Gastroesophageal sphincter (tissue), 4 donors: ENCODE data around the gene NUP93. TPM values are rescaled to one million over a fixed set of nuclear protein-coding genes. Genes with fewer than 3 reads are reported as not detected.
A peak's percentile ranks its signal among the peaks of the same experiment; 100 is the strongest.

Source experiments
- ATAC-seq: fragments of 150-250 bp; one replicate; pipeline ENCODE4 v1.9.1; 2016; ENCODE audit warnings: mild to moderate bottlenecking, moderate library complexity
- H3K27ac ChIP-seq, 4 donors: fragments of 200-600 bp; sonication (generic) in 3 of 4; 1 replicate in 3 of 4; 2 replicates in 1 of 4; pipeline ENCODE4 v1.5.1; 2016 to 2019
- H3K27me3 ChIP-seq: fragments of 200-600 bp; sonication (generic); one replicate; pipeline ENCODE4 v1.5.1; 2019
- H3K36me3 ChIP-seq, 2 donors: fragments of 200-600 bp; sonication (generic); one replicate each; pipeline ENCODE4 v1.5.1; 2019; ENCODE audit warnings: control low read depth in 1 of 2
- H3K4me1 ChIP-seq, 3 donors: fragments of 200-600 bp; sonication (generic); 1 replicate in 2 of 3; 2 replicates in 1 of 3; pipeline ENCODE4 v1.5.1; 2016 to 2019; ENCODE audit warnings: control low read depth in 2 of 3
- H3K4me3 ChIP-seq, 2 donors: fragments of 200-600 bp; sonication (generic); one replicate each; pipeline ENCODE4 v1.5.1; 2019; ENCODE audit warnings: mild to moderate bottlenecking in 1 of 2, moderate library complexity in 1 of 2
- H3K9me3 ChIP-seq, 3 donors: fragments of 200-600 bp; sonication (generic); one replicate each; pipeline ENCODE4 v1.5.1; 2017 to 2019; ENCODE audit warnings: control low read depth in 2 of 3
- EP300 ChIP-seq: sonication (generic); formaldehyde crosslinking; IDR thresholded peaks from one replicate; pipeline ENCODE4 v1.6.1; 2017; ENCODE audit warnings: antibody characterized with exemption, mild to moderate bottlenecking
- POLR2A ChIP-seq, 2 donors: fragments of 450-650 bp; IDR thresholded peaks; one replicate each; pipeline ENCODE4 v1.6.1; 2017; ENCODE audit warnings: antibody characterized with exemption in 2 of 2, mild to moderate bottlenecking in 2 of 2, moderate library complexity in 1 of 2
- POLR2AphosphoS5 ChIP-seq: sonication (generic); formaldehyde crosslinking; IDR thresholded peaks from one replicate; pipeline ENCODE4 v1.6.1; 2017; ENCODE audit warnings: antibody characterized with exemption
- WGBS, 2 donors: methylation state at CpG; one replicate each; pipeline ENCODE4 v1.1.5; 2018; ENCODE audit warnings: low coverage in 1 of 2; 5-methylcytosine and 5-hydroxymethylcytosine counted together
- total RNA-seq, 4 donors: library from RNA; depleted of rRNA; stranded (reverse); fragments of >200 nt; gene quantifications; one replicate each; pipeline ENCODE4 v1.1.0, GENCODE V29; 2016
- TF ChIP-seq, protein P1 (sequence below), 4 experiments: fragments of 200-600 bp in 2 of 4; fragments of 450-650 bp in 2 of 4; sonication (generic) in 1 of 4; IDR thresholded peaks; one replicate each; pipeline ENCODE4 v1.5.1; 2017 to 2019; ENCODE audit warnings: antibody characterized with exemption in 4 of 4, mild to moderate bottlenecking in 2 of 4, moderate library complexity in 2 of 4

The NUP93 gene
- total RNA-seq, 4 donors from 2014 or later = 37.6 to 39.3 (median 38.9) TPM

- ATAC-seq = peak; percentile 57
- 34 to 57% methylated on average over 3 to 5 of the region's 5 CpGs for WGBS, 2 donors
These were observed 12.4 kb downstream of the NUP93 start for GRCh38 chr16:56742030-56742984.

DNA sequence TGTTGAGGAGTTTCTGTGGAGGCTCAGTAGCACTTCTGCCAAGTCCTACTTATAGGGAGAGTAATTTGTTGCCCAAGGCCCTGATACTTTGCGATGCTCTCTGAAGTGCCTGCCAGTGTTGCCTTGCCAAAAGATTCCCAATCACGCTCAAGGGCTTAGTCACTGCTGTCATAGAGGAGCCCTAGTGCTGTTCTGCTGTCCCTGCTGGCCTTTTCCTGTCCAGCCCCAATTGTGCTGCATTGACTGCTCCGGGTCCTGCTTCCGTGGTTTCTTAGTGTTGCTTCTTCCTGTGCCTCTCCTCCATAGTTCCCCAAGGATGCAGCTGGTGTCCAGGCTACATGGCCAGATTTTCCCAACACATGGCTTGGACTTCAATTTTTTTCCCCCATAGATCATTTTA lies 13.9 kb downstream of the NUP93 start:
- Histone ChIP-seq H3K4me3 (no peak overlapping the region), H3K27ac (peak overlapping the region in 1 of 4 donors; percentile 4), H3K27me3 (no peaks in the 10 kb centered on the region), H3K9me3 (no peaks in the 10 kb centered on the region), H3K4me1 (peaks cover 8 to 70% (median 9%) of the 10 kb centered on the region in 3 donors), H3K36me3 (peaks cover 0 to 4% of the 10 kb centered on the region in 2 donors)
- 68 to 71% methylated on average over 3 to 4 of the region's 4 CpGs for WGBS, 2 donors
- TF ChIP-seq, protein P1, sequence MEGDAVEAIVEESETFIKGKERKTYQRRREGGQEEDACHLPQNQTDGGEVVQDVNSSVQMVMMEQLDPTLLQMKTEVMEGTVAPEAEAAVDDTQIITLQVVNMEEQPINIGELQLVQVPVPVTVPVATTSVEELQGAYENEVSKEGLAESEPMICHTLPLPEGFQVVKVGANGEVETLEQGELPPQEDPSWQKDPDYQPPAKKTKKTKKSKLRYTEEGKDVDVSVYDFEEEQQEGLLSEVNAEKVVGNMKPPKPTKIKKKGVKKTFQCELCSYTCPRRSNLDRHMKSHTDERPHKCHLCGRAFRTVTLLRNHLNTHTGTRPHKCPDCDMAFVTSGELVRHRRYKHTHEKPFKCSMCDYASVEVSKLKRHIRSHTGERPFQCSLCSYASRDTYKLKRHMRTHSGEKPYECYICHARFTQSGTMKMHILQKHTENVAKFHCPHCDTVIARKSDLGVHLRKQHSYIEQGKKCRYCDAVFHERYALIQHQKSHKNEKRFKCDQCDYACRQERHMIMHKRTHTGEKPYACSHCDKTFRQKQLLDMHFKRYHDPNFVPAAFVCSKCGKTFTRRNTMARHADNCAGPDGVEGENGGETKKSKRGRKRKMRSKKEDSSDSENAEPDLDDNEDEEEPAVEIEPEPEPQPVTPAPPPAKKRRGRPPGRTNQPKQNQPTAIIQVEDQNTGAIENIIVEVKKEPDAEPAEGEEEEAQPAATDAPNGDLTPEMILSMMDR (IDR thresholded peaks at IDR 0.05) = no peak
- no peak for TF ChIP-seq POLR2AphosphoS5
- no peak for TF ChIP-seq EP300
- TF ChIP-seq POLR2A (IDR thresholded peaks at IDR 0.05) = no peak
- no peak for ATAC-seq

More at GRCh38 chr16:56742030-56742984, 12.4 kb downstream of the NUP93 start:
- H3K27ac ChIP-seq = peak overlapping the region; percentile 47 to 74 (median 66)
- H3K4me1 ChIP-seq = peaks cover 4 to 54% (median 8%) of the 10 kb centered on the region in 3 donors
- H3K36me3 ChIP-seq = no peaks in the 10 kb centered on the region
- H3K27me3 ChIP-seq = no peaks in the 10 kb centered on the region
- no peaks in the 10 kb centered on the region for H3K9me3 ChIP-seq
- TF ChIP-seq, protein P1 (IDR thresholded peaks at IDR 0.05) = no peak
- no peak for TF ChIP-seq POLR2AphosphoS5
- no peak overlapping the region for H3K4me3 ChIP-seq

- Histone ChIP-seq H3K4me1 (peaks cover 8 to 83% (median 13%) of the 10 kb centered on the region in 3 donors), H3K27ac (peak overlapping the region in 1 of 4 donors; percentile 26), H3K9me3 (no peaks in the 10 kb centered on the region), H3K4me3 (no peak overlapping the region), H3K36me3 (peaks cover 0 to 15% of the 10 kb centered on the region in 2 donors), H3K27me3 (no peaks in the 10 kb centered on the region)
- TF ChIP-seq, protein P1 (IDR thresholded peaks at IDR 0.05) = no peak
- TF ChIP-seq POLR2A (IDR thresholded peaks at IDR 0.05) (no peak), EP300 (no peak), POLR2AphosphoS5 (no peak)
- ATAC-seq = no peak
- 76 to 79% methylated on average over 4 to 5 of the region's 5 CpGs for WGBS, 2 donors
These were observed 15.2 kb downstream of the NUP93 start for GRCh38 chr16:56744996-56745640.

GRCh38 chr16:56747486-56748045 lies 17.6 kb downstream of the NUP93 start:
- no peak for ATAC-seq
- Histone ChIP-seq H3K4me1 (peaks cover 0 to 75% (median 13%) of the 10 kb centered on the region in 3 donors), H3K27ac (peak overlapping the region in 3 of 4 donors; percentile 20 to 60 (median 50)), H3K4me3 (no peak overlapping the region), H3K9me3 (no peaks in the 10 kb centered on the region), H3K36me3 (peaks cover 0 to 15% of the 10 kb centered on the region in 2 donors), H3K27me3 (no peaks in the 10 kb centered on the region)
- WGBS, 2 donors = 13 to 28% methylated on average over 1 of the region's 1 CpG
- TF ChIP-seq, protein P1 (IDR thresholded peaks at IDR 0.05) = no peak
- TF ChIP-seq EP300 = no peak
- no peak for TF ChIP-seq POLR2AphosphoS5
- TF ChIP-seq POLR2A (IDR thresholded peaks at IDR 0.05) = no peak
